Measurements from ENCODE around the gene RARB.

Gene RARB

DNA sequence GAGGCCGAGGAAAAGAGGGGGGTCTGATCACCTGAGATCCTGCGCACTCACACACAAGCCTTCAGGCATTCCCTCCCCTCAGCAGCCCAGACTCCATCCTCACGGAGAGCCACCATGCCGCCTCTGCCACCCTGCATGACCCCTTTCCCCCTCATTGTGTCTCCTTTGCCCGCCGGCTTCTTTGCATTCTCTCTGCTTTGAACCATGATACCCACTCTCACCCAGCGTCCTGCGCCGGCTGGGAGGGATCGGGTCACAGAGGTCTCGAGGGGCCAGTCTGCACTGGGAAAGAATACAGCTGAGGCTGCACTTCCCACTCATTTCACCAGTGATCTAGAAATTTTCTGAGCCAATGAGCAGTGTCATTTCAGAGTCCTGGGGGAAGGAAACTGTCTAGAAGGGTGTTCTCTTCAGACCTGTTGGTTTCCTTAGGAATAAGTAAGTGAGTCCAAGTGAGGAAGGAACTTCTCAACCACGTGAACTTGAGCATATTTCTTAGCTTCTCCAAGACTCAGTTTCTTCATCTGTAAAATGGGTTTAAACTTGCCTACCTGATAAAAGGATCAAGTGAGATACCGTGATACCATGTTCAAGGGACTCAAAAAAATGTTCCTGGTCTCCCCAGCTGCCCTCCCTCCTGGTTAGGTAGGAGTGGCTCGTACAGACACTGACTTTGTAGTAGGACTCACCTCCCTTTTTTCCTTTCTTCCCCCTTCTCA is 139.9 kb downstream of the RARB start:
- TF ChIP-seq, protein P1, sequence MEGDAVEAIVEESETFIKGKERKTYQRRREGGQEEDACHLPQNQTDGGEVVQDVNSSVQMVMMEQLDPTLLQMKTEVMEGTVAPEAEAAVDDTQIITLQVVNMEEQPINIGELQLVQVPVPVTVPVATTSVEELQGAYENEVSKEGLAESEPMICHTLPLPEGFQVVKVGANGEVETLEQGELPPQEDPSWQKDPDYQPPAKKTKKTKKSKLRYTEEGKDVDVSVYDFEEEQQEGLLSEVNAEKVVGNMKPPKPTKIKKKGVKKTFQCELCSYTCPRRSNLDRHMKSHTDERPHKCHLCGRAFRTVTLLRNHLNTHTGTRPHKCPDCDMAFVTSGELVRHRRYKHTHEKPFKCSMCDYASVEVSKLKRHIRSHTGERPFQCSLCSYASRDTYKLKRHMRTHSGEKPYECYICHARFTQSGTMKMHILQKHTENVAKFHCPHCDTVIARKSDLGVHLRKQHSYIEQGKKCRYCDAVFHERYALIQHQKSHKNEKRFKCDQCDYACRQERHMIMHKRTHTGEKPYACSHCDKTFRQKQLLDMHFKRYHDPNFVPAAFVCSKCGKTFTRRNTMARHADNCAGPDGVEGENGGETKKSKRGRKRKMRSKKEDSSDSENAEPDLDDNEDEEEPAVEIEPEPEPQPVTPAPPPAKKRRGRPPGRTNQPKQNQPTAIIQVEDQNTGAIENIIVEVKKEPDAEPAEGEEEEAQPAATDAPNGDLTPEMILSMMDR (IDR thresholded peaks at IDR 0.05; ENCODE audit: low read depth, low read length, missing control alignments): no peak

DNA sequence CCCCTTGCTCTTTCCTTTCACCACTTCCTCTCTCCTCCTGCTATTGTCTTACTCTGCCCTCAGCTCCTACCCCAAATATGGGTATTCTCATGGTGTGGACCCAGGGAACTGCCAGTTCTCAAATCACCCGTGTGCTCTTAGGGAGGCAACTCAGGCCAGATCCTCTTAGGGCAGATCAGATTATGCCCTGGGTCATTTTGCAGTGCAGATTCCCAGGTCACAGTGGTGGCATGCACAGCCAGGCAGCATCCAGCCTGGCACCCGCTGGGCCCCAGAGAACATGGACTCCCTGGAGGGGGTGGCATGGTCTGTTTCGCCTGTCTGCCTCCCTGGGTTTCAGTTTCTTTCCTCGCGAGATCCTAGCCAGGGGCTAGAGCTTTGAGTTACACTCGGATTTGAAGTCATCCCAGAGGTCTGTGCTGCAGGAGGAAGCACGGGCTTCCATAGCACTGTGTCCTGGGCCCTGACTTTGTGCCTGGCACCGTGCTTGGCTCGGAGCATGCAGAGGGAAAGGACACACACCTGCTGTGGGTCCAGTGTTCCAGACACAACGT is 140.5 kb downstream of the RARB start:
- no peak overlapping the region for H3K27ac ChIP-seq
- peaks cover 34% of the 10 kb centered on the region for H3K36me3 ChIP-seq (replicated peaks)
- in situ Hi-C loops (cut with HindIII; ENCODE audit: low pct_ligation_motif_present, low sequenced_read_pairs): no loop called here
- TF ChIP-seq, protein P1 (IDR thresholded peaks at IDR 0.05; ENCODE audit: low read depth, low read length, missing control alignments): no peak
- no peak for DNase-seq
- H3K27me3 ChIP-seq (replicated peaks): no peaks in the 10 kb centered on the region
- H3K4me3 ChIP-seq (ENCODE audit: low read depth, low read length): no peak overlapping the region

More for the DNA sequence above, 139.9 kb downstream of the RARB start:
- Histone ChIP-seq H3K4me3 (ENCODE audit: low read depth, low read length) (no peak overlapping the region), H3K36me3 (replicated peaks) (peaks cover 34% of the 10 kb centered on the region), H3K27me3 (replicated peaks) (no peaks in the 10 kb centered on the region), H3K27ac (peak overlapping the region; percentile 34)
- in situ Hi-C loops (cut with HindIII; ENCODE audit: low pct_ligation_motif_present, low sequenced_read_pairs): no loop called here
- no peak for DNase-seq

DNA sequence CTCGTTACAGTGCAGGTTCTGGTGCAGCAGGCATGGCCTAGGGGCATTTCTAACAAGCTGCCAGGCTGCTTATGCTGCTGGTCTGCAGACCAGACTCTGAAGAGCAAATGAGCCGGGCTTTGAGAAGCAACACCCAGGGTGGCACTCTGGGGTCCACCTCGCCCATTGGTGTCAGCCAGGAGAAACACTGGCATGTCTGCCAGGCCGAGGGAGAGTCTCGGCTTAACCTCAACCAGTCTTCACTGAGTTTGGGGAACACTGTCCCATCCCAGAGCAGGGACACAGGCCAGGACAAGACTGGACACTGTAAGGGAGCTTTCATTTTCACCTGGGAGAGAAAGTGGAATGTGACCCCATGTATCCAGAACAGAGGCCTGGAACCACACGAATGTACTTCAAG is 143.2 kb downstream of the RARB start:
- no peak for DNase-seq
- Histone ChIP-seq H3K27me3 (replicated peaks) (no peaks in the 10 kb centered on the region), H3K36me3 (replicated peaks) (peaks cover 48% of the 10 kb centered on the region), H3K27ac (no peak overlapping the region), H3K4me3 (ENCODE audit: low read depth, low read length) (no peak overlapping the region)
- TF ChIP-seq, protein P1 (IDR thresholded peaks at IDR 0.05; ENCODE audit: low read depth, low read length, missing control alignments): no peak
- in situ Hi-C loops (cut with HindIII; ENCODE audit: low pct_ligation_motif_present, low sequenced_read_pairs): no loop called here

DNA sequence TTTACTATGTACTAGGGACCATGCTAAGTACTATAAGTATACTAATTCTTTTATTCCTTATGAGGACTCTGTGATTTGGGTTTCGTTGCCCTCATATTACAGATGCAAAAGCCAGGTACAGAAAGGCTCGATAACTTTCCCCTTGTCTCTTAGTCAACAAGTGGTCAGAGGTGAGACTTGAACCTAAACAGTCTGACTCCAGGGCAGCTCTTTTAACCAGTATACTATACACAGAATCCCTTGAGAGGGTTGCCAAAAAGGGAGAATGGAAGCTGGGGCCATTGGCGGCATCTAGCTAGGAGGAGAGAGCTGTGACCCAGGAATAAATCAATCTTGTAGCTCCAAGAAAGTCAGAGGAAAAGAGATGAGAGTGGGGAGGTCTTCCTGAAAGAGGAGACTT is 144.3 kb downstream of the RARB start:
- Histone ChIP-seq H3K27ac (peak overlapping the region; percentile 78), H3K4me3 (ENCODE audit: low read depth, low read length) (no peak overlapping the region), H3K36me3 (replicated peaks) (peaks cover 53% of the 10 kb centered on the region), H3K27me3 (replicated peaks) (no peaks in the 10 kb centered on the region)
- in situ Hi-C loops (cut with HindIII; ENCODE audit: low pct_ligation_motif_present, low sequenced_read_pairs): no loop called here
- TF ChIP-seq, protein P1 (IDR thresholded peaks at IDR 0.05; ENCODE audit: low read depth, low read length, missing control alignments): no peak
- no peak for DNase-seq

DNA sequence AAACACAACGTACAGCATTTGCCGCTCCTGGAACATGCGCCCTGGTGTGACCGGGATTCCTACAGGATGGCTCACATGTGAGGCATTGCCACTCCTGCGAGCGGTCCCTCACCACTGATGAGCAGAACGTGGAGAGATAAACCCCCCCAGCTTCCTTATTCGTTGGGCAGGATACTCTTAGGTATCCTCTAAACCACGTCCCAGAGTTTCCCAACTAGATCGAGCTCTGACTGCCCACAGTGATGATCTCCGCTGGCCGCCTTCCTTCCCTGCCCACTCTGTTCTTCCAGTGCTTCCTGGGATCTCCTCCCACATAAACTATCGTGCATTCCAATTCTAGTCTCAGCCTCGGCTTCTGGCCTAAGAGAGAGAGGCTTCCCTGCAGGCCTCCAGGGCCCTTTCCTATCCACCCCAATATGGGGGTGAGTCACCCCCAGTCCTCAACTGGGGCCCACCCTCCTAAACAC is 144.9 kb downstream of the RARB start:
- DNase-seq: peak; percentile 66
- Histone ChIP-seq H3K27ac (peak overlapping the region; percentile 78), H3K36me3 (replicated peaks) (peaks cover 51% of the 10 kb centered on the region), H3K27me3 (replicated peaks) (no peaks in the 10 kb centered on the region), H3K4me3 (ENCODE audit: low read depth, low read length) (no peak overlapping the region)
- TF ChIP-seq, protein P1 (IDR thresholded peaks at IDR 0.05; ENCODE audit: low read depth, low read length, missing control alignments): no peak
- in situ Hi-C loops (cut with HindIII; ENCODE audit: low pct_ligation_motif_present, low sequenced_read_pairs): no loop called here
